Cardiac muscle cell (in vitro differentiated cells and primary cell): ENCODE results near the gene GCNT2. TPM values are rescaled to one million over a fixed set of nuclear protein-coding genes. Genes with fewer than 3 reads are reported as not detected.

Experiments
- DNase-seq, 2 donors: peaks; one replicate each; pipeline versions ENCODE4 v3.0.0 to v3.0.0-alpha.2; 2010 to 2017; ENCODE audit warnings: low read depth in 1 of 2, low spot score in 1 of 2
- H3K27ac ChIP-seq: fragments of 200-600 bp; sonication (generic); 2 replicates; pipeline ENCODE4 v1.5.1; 2016
- H3K27me3 ChIP-seq: fragments of 200-600 bp; sonication (generic); 2 replicates; pipeline ENCODE4 v1.6.0; 2016; ENCODE audit warnings: control low read depth
- H3K36me3 ChIP-seq: fragments of 200-600 bp; sonication (generic); 2 replicates; pipeline ENCODE4 v1.5.1; 2016; ENCODE audit warnings: control low read depth
- H3K4me1 ChIP-seq: fragments of 200-600 bp; sonication (generic); 2 replicates; pipeline ENCODE4 v1.8.1; 2017; ENCODE audit warnings: low read depth, mild to moderate bottlenecking, mixed run types
- H3K4me3 ChIP-seq: fragments of 200-600 bp; sonication (generic); 2 replicates; pipeline ENCODE4 v1.5.1; 2016; ENCODE audit warnings: mild to moderate bottlenecking
- H3K9me3 ChIP-seq: fragments of 200-600 bp; sonication (generic); 2 replicates; pipeline ENCODE4 v1.5.1; 2017; ENCODE audit warnings: low read depth, mild to moderate bottlenecking, control low read depth
- CTCF ChIP-seq: IDR thresholded peaks from 2 replicates; pipeline ENCODE4 v1.5.1; 2012; ENCODE audit warnings: low read depth, mild to moderate bottlenecking, low read length
- polyA plus RNA-seq: library from polyadenylated mRNA; unstranded; fragments of >200 nt; fragmentation: Nextera tagmentation; extraction: Ambion mirVana; gene quantifications from 2 replicates; pipeline ENCODE4 v1.2.1, GENCODE V29; 2016
- total RNA-seq: library from RNA; depleted of rRNA; stranded (reverse); fragments of >200 nt; gene quantifications from 2 replicates; pipeline ENCODE4 v1.2.3, GENCODE V29; 2016

Gene GCNT2
- total and polyA plus RNA-seq, 2 experiments from 2014 or later = 21.4 to 27.3 TPM

GRCh38 chr6:10553871-10554270 lies 32.7 kb downstream of the GCNT2 start:
- no peak for TF ChIP-seq CTCF
- peak overlapping the region; percentile 19 for H3K27ac ChIP-seq

GRCh38 chr6:10554826-10555225 lies 33.7 kb downstream of the GCNT2 start:
- no peak for TF ChIP-seq CTCF

More at GRCh38 chr6:10553871-10554270, 32.7 kb downstream of the GCNT2 start:
- no peaks in the 10 kb centered on the region for H3K36me3 ChIP-seq
- no peaks in the 10 kb centered on the region for H3K27me3 ChIP-seq
- peak in 1 of 2 donors; percentile 27 for DNase-seq
- H3K4me3 ChIP-seq = no peak overlapping the region
- peaks cover 42% of the 10 kb centered on the region for H3K4me1 ChIP-seq
- H3K9me3 ChIP-seq = no peaks in the 10 kb centered on the region

GRCh38 chr6:10555625-10556309 lies 34.6 kb downstream of the GCNT2 start:
- H3K27me3 ChIP-seq = no peaks in the 10 kb centered on the region
- TF ChIP-seq CTCF = no peak
- peak overlapping the region; percentile 36 for H3K4me3 ChIP-seq
- peak overlapping the region; percentile 85 for H3K27ac ChIP-seq
- DNase-seq = peak; percentile 24 to 78
- no peaks in the 10 kb centered on the region for H3K9me3 ChIP-seq
- H3K4me1 ChIP-seq = peaks cover 43% of the 10 kb centered on the region
- no peaks in the 10 kb centered on the region for H3K36me3 ChIP-seq

More at GRCh38 chr6:10554826-10555225, 33.7 kb downstream of the GCNT2 start:
- DNase-seq = no peak
- Histone ChIP-seq H3K36me3 (no peaks in the 10 kb centered on the region), H3K4me1 (peaks cover 43% of the 10 kb centered on the region), H3K9me3 (no peaks in the 10 kb centered on the region), H3K27ac (no peak overlapping the region), H3K4me3 (no peak overlapping the region), H3K27me3 (no peaks in the 10 kb centered on the region)

- Histone ChIP-seq H3K4me3 (peak overlapping the region; percentile 36), H3K36me3 (no peaks in the 10 kb centered on the region), H3K27me3 (no peaks in the 10 kb centered on the region), H3K27ac (peak overlapping the region; percentile 85), H3K9me3 (no peaks in the 10 kb centered on the region), H3K4me1 (peaks cover 43% of the 10 kb centered on the region)
- no peak for DNase-seq
- no peak for TF ChIP-seq CTCF
Measured at GRCh38 chr6:10556589-10556988, 35.4 kb downstream of the GCNT2 start.

GRCh38 chr6:10556992-10557391 lies 35.8 kb downstream of the GCNT2 start:
- Histone ChIP-seq H3K27me3 (no peaks in the 10 kb centered on the region), H3K36me3 (no peaks in the 10 kb centered on the region), H3K9me3 (no peaks in the 10 kb centered on the region), H3K27ac (peak overlapping the region; percentile 85), H3K4me1 (peaks cover 43% of the 10 kb centered on the region), H3K4me3 (peak overlapping the region; percentile 36)
- no peak for DNase-seq
- no peak for TF ChIP-seq CTCF
